ENCODE results near the gene CRIP1. TPM values are rescaled to one million over a fixed set of nuclear protein-coding genes. Genes with fewer than 3 reads are reported as not detected.

Gene CRIP1
- total and polyA plus RNA-seq, 2 donors (not counting 1 experiment from before 2014, with no cell fraction given): 210 to 563 TPM

- H2AFZ ChIP-seq (ENCODE audit: insufficient read depth, low read depth, low read length, poor library complexity, severe bottlenecking): peak overlapping the region; percentile 30
- Mint-ChIP-seq H3K4me3 (peak overlapping the region; percentile 88), H3K4me1 (peaks cover 59% of the 10 kb centered on the region), H3K27ac (peak overlapping the region; percentile 95), H3K9me3 (ENCODE audit: insufficient read depth) (no peaks in the 10 kb centered on the region), H3K27me3 (no peaks in the 10 kb centered on the region)
- ChIA-PET POLR2A (interaction anchor here (1.0 kb wide), 1 partner anchor 89 kb away, joined by 3 read pairs; no protein-coding TSS in a partner anchor), CTCF (interaction anchor here (1.5 kb wide), 2 partner anchors 46 to 116 kb away, joined by 4 to 5 read pairs; no protein-coding TSS in a partner anchor)
- peak overlapping the region; percentile 94 to 99 for H3K27ac ChIP-seq (ENCODE audit: low read length in 2 of 2)
- intact Hi-C loops (cut with micrococcal nuclease): loop anchor here (10.0 kb wide), 1 partner anchor 422 kb away; the partner anchor contains the start of gene GPR132
- H3K9me3 ChIP-seq (ENCODE audit: control extremely low read depth in 1 of 3, control insufficient read depth in 2 of 3, insufficient read depth in 1 of 3, low read length in 2 of 3): no peaks in the 10 kb centered on the region
- peaks cover 23% of the 10 kb centered on the region for H4K20me1 ChIP-seq (ENCODE audit: control insufficient read depth, insufficient read depth, low read length, poor library complexity, severe bottlenecking)
- no peaks in the 10 kb centered on the region for H3K27me3 ChIP-seq (replicated peaks in 1 of 4; ENCODE audit: control extremely low read depth in 1 of 4, control insufficient read depth in 3 of 4, insufficient read depth in 4 of 4, low read length in 3 of 4)
- ATAC-seq (ENCODE audit: low read depth) (no peak), DNase-seq (peak; percentile 85)
- peaks cover 0 to 6% of the 10 kb centered on the region in 2 experiments for H3K36me3 ChIP-seq (replicated peaks in 1 of 2; ENCODE audit: control extremely low read depth in 1 of 2, control insufficient read depth in 1 of 2, extremely low read depth in 1 of 2, insufficient read depth in 2 of 2, low read length in 1 of 2)
- TF ChIP-seq CTCF (IDR thresholded peaks at IDR 0.05): no peak
- no peak for TF ChIP-seq EZH2 (IDR thresholded peaks at IDR 0.05; ENCODE audit: borderline replicate concordance, insufficient read depth, low read depth, low read length, poor library complexity, severe bottlenecking)
- peak overlapping the region in 4 of 5 experiments; percentile 59 to 88 (median 76) for H3K4me3 ChIP-seq (ENCODE audit: control extremely low read depth in 1 of 5, extremely low read depth in 1 of 5, insufficient read depth in 1 of 5, low read depth in 2 of 5, low read length in 4 of 5)
- peak overlapping the region; percentile 96 for H3K9ac ChIP-seq (ENCODE audit: low read length)
- peak overlapping the region; percentile 100 for H3K4me2 ChIP-seq (replicated peaks; ENCODE audit: low read depth, low read length, poor library complexity, severe bottlenecking)
- WGBS (ENCODE audit: insufficient coverage): 2% methylated on average over 45 of the region's 45 CpGs
- peaks cover 9% of the 10 kb centered on the region for H3K79me2 ChIP-seq (ENCODE audit: control insufficient read depth, insufficient read depth, low read length)
- peaks cover 50 to 77% of the 10 kb centered on the region in 2 donors for H3K4me1 ChIP-seq (ENCODE audit: control insufficient read depth in 2 of 2, insufficient read depth in 2 of 2, low read length in 2 of 2)
Observed at GRCh38 chr14:105486974-105487448, 325 bp downstream of the CRIP1 start.

GRCh38 chr14:105487449-105487985 lies 831 bp downstream of the CRIP1 start:
- Mint-ChIP-seq H3K4me1 (peaks cover 54% of the 10 kb centered on the region), H3K27me3 (no peaks in the 10 kb centered on the region), H3K27ac (peak overlapping the region; percentile 92), H3K9me3 (ENCODE audit: insufficient read depth) (no peaks in the 10 kb centered on the region), H3K4me3 (peak overlapping the region; percentile 88)
- Histone ChIP-seq H3K27me3 (replicated peaks in 1 of 4; ENCODE audit: control extremely low read depth in 1 of 4, control insufficient read depth in 3 of 4, insufficient read depth in 4 of 4, low read length in 3 of 4) (no peaks in the 10 kb centered on the region), H3K9me3 (ENCODE audit: control extremely low read depth in 1 of 3, control insufficient read depth in 2 of 3, insufficient read depth in 1 of 3, low read length in 2 of 3) (no peaks in the 10 kb centered on the region), H3K27ac (ENCODE audit: low read length in 2 of 2) (peak overlapping the region; percentile 94 to 99), H3K79me2 (ENCODE audit: control insufficient read depth, insufficient read depth, low read length) (peaks cover 9% of the 10 kb centered on the region), H2AFZ (ENCODE audit: insufficient read depth, low read depth, low read length, poor library complexity, severe bottlenecking) (peak overlapping the region; percentile 30), H3K4me3 (ENCODE audit: control extremely low read depth in 1 of 5, extremely low read depth in 1 of 5, insufficient read depth in 1 of 5, low read depth in 2 of 5, low read length in 4 of 5) (peak overlapping the region in 4 of 5 experiments; percentile 59 to 88 (median 76)), H3K4me1 (ENCODE audit: control insufficient read depth in 2 of 2, insufficient read depth in 2 of 2, low read length in 2 of 2) (peaks cover 46 to 77% of the 10 kb centered on the region in 2 donors), H4K20me1 (ENCODE audit: control insufficient read depth, insufficient read depth, low read length, poor library complexity, severe bottlenecking) (peaks cover 26% of the 10 kb centered on the region), H3K4me2 (replicated peaks; ENCODE audit: low read depth, low read length, poor library complexity, severe bottlenecking) (peak overlapping the region; percentile 100), H3K36me3 (replicated peaks in 1 of 2; ENCODE audit: control extremely low read depth in 1 of 2, control insufficient read depth in 1 of 2, extremely low read depth in 1 of 2, insufficient read depth in 2 of 2, low read length in 1 of 2) (peaks cover 0 to 6% of the 10 kb centered on the region in 2 experiments), H3K9ac (ENCODE audit: low read length) (peak overlapping the region; percentile 96)
- no peak for ATAC-seq (ENCODE audit: low read depth)
- no peak for TF ChIP-seq EZH2 (IDR thresholded peaks at IDR 0.05; ENCODE audit: borderline replicate concordance, insufficient read depth, low read depth, low read length, poor library complexity, severe bottlenecking)
- TF ChIP-seq CTCF (IDR thresholded peaks at IDR 0.05): no peak
- peak; percentile 84 for DNase-seq
- 2% methylated on average over 46 of the region's 48 CpGs for WGBS (ENCODE audit: insufficient coverage)
- POLR2A ChIA-PET: interaction anchor here (1.0 kb wide), 1 partner anchor 90 kb away, joined by 3 read pairs; no protein-coding TSS in a partner anchor
- intact Hi-C loops (cut with micrococcal nuclease): loop anchor here (10.0 kb wide), 1 partner anchor 423 kb away; the partner anchor contains the start of gene GPR132
- CTCF ChIA-PET: interaction anchor here (1.5 kb wide), 1 partner anchor 117 kb away, joined by 5 read pairs; no protein-coding TSS in a partner anchor
